NOMO-1 treated with DMSO at 0.1 percent for 48 hours (cell line): ENCODE data around the gene ATXN2.

Source experiments
- DNase-seq: peaks from one replicate; lab custom pipeline; 2025; ENCODE audit not compliant: unreplicated experiment; lab: John Stamatoyannopoulos, UW

The ATXN2 gene

GRCh38 chr12:111440631-111441030 lies 158.5 kb downstream of the ATXN2 start:
- DNase-seq: no peak

DNA sequence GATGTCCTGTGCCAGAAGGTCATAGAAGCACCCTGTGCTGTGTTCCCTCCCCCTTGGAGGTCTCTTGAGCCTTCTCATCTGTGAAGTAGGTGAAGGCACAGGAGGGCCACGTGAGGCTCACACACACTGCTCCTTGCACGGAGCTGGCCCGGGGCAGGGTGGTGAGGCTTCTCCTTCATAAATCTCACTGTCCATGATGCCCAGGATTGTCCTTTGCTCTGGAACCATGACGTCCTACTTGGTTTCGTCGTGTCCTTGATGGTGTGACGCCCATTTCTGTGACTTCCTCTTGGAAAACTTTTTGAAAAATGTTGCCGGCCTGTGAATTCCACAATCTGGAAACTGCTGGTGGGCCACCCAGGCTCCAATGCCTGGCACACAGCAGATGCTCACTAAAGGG lies 159.0 kb downstream of the ATXN2 start:
- DNase-seq: no peak

DNA sequence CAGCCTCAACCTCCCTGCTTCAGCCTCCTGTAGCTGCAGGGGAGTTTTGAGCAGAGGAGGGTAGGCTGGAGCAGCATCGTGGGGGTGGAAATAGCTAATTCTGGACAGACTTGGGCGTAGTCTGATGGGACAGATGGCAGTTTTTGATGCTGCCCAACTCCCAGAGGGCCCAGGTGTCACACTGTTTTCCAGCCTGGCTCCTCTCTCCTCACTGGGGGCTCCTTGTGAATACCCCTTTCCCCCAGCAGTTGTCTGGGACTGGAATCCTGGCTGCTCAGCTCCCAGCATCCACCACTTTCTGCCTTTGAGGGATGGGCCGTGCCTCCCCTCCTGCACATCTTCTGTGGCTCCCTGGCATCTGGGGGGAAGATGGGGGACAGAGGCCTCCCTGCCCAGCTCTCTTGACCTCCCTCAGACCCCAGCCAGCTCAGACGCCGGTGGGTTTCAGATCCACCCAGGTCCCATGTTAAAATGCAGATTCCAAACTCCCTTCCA lies 159.4 kb downstream of the ATXN2 start:
- DNase-seq: no peak

GRCh38 chr12:111438481-111438880 lies 160.6 kb downstream of the ATXN2 start:
- DNase-seq: peak; percentile 76

DNA sequence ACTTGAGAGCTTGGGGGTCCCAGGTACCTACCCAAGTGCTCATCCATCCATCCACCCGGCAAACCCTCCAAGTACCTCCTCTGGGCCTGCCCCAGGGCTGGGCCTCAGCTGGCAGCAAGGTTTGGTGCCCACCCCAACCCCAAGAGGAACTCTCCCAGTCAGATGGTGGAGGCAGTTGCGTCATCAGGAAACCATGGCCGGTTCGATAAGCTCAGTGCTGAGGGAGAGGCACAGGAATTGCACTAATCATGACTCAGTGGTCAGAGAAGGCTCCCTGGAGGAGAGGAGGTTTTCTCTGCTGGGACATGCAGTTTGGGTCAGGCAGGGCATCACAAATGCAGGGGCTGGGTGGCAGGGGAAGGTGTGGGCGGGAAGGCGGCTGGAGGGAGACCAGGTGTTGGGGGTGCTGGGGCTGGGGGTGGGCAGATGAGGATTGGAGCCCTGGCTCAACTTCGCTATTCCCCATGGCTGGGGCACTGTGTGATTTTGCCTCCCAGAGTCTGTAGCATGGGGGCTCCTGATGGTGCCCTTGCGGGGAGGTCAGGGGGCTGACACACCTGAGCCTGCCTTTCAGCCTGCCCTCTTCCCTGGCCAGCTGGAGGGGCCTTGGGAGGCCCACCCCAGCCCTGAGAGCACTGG lies 161.2 kb downstream of the ATXN2 start:
- DNase-seq: peak; percentile 56

DNA sequence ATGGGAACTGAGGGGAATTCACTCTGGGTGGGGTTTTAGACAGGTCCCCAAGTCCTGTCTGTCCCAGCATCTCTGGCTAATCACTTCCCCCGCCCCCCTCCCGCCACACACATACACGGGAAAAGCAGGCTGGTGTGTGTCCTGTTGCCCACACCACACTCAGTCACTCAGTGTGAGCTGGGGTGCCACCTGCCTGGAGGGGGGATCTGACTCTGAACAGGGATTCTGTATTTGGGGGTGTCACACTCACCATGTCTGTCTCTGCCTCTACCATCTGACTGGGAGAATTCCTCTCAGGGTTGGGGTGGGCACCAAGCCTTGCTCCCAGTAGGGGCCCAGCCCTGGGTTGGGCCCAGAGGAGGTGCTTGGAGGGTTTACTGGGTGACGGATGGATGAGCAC lies 162.3 kb downstream of the ATXN2 start:
- DNase-seq: no peak

DNA sequence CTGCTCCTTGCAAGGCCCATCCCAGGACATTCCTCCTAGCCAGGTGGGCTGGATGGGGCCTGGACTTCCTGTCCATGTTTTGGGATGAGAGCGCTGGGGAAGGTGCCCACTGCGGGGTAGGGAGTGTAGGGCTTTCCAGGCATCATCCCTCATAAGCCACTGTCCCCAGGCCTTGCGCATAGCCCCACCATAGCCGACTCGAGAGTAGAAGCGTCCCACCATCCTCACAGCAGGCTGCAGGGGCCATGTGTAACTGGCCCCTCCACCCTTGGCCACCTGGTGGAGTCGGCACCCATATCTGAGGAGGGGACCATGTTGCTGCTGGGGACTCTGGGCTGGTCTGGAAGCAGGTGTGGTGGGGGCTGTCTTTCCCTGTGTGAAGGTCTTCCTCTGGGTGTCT lies 162.8 kb downstream of the ATXN2 start:
- no peak for DNase-seq

DNA sequence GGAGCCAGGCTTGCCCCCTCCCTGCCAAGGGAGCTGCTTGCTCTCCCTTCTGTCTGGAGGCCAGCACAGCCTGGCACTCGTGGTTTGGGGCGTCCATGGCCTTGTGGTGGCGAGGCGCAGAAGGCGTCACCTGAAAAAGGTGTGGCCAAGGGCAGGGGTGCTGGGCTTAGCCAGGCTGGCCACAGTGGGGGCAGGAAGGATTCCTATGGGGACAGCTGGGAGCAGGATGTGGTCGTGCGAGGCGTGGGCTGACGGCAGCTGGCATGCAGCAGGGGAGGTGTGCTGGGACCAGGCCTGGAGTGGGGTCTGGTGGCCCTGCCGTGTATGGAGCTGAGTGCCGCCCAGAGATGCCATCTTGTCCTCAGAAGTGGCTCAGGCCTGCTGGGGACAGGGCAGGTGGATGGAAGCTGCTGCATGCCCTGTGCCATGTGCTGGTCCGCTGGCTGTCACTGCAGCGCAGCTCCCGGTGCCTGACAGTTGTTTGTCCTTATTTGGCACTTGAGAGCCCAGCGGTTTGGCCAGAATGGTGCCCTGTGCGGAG lies 163.4 kb downstream of the ATXN2 start:
- DNase-seq: no peak

GRCh38 chr12:111434680-111435338 lies 164.3 kb downstream of the ATXN2 start:
- no peak for DNase-seq

- no peak for DNase-seq
Measured at GRCh38 chr12:111434049-111434448, 165.1 kb downstream of the ATXN2 start.

GRCh38 chr12:111431772-111432171 lies 167.3 kb downstream of the ATXN2 start:
- no peak for DNase-seq

- DNase-seq: no peak
Measured at GRCh38 chr12:111430433-111431353, 168.4 kb downstream of the ATXN2 start.

DNA sequence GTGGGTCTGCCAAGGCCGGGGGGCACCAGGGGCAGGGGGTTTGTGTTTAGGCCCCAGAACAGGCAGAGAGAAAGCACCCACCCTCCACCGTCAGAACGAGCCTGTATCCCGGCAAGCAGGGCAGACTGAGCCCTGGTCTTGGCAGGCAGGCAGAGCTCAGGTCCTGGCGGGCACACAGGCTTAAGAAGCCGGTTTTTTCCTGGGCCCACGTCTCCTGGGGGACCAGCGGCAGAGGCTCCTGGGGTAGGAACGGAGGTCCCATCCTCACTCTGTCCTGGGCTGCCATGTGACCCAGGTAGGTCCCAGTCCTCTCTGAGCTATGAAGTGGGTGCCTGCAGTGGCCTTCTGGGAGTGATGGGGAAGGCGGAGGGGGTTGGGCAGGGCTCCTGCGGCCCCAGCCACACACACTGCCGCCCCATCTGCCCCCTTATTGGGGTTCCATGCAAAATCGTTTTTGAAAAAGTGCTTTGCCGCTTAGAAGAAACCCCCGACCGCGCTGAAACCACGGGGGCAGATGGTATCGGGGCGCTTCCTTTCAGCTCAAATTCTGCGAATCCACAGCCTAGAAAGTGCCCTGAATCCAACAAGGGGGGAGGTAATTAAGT lies 169.2 kb downstream of the ATXN2 start:
- no peak for DNase-seq

GRCh38 chr12:111428728-111429175 lies 170.4 kb downstream of the ATXN2 start:
- peak; percentile 73 for DNase-seq

DNA sequence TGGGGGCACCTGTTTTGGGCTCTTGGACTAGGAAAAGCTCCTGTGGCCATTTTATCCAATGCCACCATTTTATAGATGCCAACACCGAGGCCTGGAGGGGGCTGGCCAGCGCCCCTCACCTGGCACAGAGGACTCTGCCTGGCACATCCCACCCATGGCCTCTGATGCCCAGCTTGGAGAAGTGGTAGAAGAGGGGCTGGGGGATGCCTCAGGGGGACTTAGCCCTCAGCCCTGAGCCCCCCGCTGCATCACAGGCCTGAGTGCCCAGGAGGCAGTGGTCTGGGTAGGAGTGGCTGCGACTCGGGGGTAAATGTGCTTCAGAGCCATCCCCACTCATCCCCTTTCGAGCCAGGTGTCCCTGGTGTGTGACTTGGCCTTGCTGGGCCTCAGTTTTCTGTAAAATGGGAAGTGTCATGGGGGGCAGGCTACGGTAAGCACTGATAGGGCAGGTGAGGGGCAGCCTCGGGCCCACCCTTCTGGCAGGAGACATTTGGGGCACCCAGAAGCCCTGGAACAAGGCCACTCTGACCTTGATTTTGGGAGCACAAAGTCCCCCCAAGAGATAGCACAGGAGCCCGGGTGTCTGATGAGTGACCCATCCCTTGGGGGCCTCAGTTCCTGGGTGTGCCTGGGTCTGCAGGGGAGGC lies 170.9 kb downstream of the ATXN2 start:
- DNase-seq: no peak

DNA sequence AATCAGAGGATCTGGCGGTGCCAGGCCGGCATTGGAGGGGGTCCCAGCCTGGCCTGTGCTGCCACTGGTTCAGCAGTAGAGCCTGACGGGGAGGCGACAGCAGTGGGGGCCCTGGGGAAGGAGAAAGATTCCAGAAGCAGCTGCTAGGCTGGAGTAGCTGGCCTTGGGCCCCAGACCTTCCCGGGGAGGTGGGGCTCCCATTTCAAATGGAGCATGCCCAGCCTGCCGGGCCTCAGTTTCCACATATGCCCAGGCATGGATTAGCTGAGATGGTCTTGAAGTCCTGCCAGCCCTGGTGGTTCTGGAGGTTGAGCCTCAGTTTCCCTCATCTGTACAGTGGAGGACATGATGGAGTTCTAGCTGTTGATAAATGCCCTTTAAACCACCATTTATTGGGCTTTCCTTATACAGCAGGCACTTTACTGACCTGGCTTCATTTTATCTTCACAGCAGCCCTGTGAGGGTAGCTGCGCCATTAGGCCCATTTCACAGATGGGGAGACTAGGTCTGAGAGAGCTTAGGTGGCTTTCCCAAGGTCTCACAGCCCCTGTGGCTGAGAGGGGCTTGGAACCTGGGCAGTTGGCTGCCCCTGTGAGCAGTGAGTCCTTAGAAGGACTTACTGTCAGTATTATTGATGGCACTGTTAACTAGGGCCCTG lies 171.6 kb downstream of the ATXN2 start:
- no peak for DNase-seq

DNA sequence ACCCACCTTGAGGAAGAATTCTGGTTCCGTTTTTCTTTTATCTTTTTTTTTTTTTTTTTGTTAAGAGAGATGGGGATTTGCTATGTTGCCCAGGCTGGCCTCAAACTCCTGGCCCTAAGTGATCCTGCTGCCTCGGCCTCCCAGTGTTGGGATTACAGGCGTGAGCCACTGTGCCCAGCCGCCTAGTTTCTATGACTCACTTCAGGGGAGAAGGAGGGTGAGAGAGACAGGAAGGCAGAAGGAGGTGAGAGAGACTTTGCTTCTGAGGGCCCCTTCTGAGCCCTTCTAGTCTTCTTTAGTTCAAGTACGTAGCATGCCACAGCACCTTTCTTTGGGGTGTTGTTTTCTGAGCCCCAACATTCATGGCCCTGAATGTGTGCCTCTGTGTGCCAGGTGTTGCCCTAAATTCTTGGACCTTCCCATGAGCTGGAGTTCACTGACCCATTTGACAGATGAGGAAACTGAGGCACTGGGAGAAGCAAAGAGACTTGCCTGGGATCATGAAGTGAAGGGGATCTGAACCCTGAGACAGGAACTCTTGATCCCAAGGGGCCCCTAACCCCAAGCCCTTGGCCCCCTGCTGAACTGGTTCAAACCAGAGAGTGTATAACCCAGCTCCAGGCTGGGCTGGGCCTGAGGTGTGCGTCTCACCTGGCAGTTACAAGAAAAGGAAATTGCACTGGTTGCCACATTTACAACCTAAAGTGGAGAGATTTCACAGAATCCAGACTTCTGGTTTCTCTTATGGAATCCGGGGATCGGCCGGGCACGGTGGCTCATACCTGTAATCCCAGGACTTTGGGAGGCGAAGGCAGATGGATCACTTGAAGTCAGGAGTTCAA lies 172.6 kb downstream of the ATXN2 start:
- no peak for DNase-seq

DNA sequence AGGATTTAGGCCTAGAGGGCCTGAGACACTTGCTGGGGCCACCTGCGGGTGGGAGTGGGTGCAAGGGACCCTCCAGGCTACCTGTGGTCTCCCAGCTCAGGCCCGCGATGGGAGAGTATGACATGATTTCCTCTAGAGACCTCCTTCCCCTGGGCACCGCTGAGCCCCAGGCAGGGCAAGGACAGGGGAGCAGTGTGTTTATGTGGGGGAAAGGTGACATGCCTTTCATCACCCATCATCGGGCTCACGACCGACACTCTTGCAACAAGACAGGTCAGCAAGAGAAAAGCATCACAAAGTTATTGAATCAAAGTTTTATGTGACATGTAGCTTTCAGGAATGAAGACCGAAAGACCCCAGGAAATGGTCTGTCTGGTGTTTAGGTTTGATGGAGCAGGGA lies 173.5 kb downstream of the ATXN2 start:
- no peak for DNase-seq

GRCh38 chr12:111424793-111425251 lies 174.3 kb downstream of the ATXN2 start:
- DNase-seq: no peak
